ENCODE results near the gene EIF4A3. TPM values are rescaled to one million over a fixed set of nuclear protein-coding genes. Genes with fewer than 3 reads are reported as not detected.

Gene EIF4A3
- total and polyA plus RNA-seq, 9 of the 15 experiments (the other 6 are each of a cell fraction or from before 2014, with no cell fraction given), result 62.7 to 171 (median 127) TPM

DNA sequence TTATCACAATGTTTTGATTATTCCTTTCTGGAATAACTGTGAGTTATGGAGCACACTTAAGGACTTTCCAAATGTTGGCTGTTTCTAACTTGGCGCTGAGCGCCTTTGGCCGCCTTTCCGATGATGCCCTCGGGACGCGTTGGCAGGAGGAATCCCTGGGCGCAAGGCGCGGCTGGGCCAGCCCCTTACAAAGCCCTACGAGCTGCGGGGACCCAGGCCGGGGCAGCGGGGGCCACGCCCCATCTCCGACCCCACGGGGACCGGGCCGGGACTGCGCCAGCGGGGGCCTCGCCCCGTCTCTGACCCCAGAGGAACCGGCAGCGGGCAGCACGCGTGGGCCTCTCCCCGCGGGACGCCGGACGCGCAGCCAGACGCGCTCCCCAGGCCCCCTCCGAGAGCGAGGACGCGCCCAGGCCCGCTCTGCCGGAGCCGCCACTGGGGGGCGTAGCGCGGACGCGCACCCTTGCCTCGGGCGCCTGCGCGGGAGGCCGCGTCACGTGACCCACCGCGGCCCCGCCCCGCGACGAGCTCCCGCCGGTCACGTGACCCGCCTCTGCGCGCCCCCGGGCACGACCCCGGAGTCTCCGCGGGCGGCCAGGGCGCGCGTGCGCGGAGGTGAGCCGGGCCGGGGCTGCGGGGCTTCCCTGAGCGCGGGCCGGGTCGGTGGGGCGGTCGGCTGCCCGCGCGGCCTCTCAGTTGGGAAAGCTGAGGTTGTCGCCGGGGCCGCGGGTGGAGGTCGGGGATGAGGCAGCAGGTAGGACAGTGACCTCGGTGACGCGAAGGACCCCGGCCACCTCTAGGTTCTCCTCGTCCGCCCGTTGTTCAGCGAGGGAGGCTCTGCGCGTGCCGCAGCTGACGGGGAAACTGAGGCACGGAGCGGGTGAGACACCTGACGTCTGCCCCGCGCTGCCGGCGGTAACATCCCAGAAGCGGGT is 45.6 kb downstream of the EIF4A3 start, which contains the start of gene GAA (continued):
- TF ChIP-seq, protein P1, sequence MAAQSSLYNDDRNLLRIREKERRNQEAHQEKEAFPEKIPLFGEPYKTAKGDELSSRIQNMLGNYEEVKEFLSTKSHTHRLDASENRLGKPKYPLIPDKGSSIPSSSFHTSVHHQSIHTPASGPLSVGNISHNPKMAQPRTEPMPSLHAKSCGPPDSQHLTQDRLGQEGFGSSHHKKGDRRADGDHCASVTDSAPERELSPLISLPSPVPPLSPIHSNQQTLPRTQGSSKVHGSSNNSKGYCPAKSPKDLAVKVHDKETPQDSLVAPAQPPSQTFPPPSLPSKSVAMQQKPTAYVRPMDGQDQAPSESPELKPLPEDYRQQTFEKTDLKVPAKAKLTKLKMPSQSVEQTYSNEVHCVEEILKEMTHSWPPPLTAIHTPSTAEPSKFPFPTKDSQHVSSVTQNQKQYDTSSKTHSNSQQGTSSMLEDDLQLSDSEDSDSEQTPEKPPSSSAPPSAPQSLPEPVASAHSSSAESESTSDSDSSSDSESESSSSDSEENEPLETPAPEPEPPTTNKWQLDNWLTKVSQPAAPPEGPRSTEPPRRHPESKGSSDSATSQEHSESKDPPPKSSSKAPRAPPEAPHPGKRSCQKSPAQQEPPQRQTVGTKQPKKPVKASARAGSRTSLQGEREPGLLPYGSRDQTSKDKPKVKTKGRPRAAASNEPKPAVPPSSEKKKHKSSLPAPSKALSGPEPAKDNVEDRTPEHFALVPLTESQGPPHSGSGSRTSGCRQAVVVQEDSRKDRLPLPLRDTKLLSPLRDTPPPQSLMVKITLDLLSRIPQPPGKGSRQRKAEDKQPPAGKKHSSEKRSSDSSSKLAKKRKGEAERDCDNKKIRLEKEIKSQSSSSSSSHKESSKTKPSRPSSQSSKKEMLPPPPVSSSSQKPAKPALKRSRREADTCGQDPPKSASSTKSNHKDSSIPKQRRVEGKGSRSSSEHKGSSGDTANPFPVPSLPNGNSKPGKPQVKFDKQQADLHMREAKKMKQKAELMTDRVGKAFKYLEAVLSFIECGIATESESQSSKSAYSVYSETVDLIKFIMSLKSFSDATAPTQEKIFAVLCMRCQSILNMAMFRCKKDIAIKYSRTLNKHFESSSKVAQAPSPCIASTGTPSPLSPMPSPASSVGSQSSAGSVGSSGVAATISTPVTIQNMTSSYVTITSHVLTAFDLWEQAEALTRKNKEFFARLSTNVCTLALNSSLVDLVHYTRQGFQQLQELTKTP (IDR thresholded peaks at IDR 0.05; ENCODE audit: low read depth in 1 of 2, partially characterized antibody in 2 of 2), result no peak
- TF ChIP-seq HNRNPUL1 (IDR thresholded peaks at IDR 0.05; ENCODE audit: low read length) (no peak), ZNF316 (IDR thresholded peaks at IDR 0.05) (no peak), TAF9B (IDR thresholded peaks at IDR 0.05; ENCODE audit: partially characterized antibody) (no peak), RBM39 (optimal IDR thresholded peaks at IDR 0.05; ENCODE audit: low read depth, low read length) (no peak), HNRNPK (IDR thresholded peaks at IDR 0.05; ENCODE audit: low read depth, low read length, poor library complexity, severe bottlenecking) (no peak), XRCC3 (IDR thresholded peaks at IDR 0.05) (no peak), ZNF586 (CRISPR knock-in tag; conservative IDR thresholded peaks at IDR 0.05) (no peak), IFI16 (CRISPR knock-in tag; IDR thresholded peaks at IDR 0.05) (no peak), POU5F1 (IDR thresholded peaks at IDR 0.05; ENCODE audit: borderline replicate concordance, low read depth, low read length, partially characterized antibody) (no peak), SIN3A (IDR thresholded peaks at IDR 0.05; ENCODE audit: borderline replicate concordance in 2 of 2, control insufficient read depth in 1 of 2, low read depth in 2 of 2, low read length in 2 of 2) (peak; percentile 8 to 25; a peak in 1 of 4 replicates), SMAD1 (IDR thresholded peaks at IDR 0.05; ENCODE audit: low read depth, low read length, partially characterized antibody) (no peak)
- TF ChIP-seq, protein P2, sequence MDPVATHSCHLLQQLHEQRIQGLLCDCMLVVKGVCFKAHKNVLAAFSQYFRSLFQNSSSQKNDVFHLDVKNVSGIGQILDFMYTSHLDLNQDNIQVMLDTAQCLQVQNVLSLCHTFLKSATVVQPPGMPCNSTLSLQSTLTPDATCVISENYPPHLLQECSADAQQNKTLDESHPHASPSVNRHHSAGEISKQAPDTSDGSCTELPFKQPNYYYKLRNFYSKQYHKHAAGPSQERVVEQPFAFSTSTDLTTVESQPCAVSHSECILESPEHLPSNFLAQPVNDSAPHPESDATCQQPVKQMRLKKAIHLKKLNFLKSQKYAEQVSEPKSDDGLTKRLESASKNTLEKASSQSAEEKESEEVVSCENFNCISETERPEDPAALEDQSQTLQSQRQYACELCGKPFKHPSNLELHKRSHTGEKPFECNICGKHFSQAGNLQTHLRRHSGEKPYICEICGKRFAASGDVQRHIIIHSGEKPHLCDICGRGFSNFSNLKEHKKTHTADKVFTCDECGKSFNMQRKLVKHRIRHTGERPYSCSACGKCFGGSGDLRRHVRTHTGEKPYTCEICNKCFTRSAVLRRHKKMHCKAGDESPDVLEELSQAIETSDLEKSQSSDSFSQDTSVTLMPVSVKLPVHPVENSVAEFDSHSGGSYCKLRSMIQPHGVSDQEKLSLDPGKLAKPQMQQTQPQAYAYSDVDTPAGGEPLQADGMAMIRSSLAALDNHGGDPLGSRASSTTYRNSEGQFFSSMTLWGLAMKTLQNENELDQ (CRISPR knock-in tag; IDR thresholded peaks at IDR 0.05; ENCODE audit: borderline replicate concordance), result no peak
- TF ChIP-seq, protein P3, sequence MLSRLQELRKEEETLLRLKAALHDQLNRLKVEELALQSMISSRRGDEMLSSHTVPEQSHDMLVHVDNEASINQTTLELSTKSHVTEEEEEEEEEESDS (CRISPR knock-in tag; IDR thresholded peaks at IDR 0.05), result no peak
- TF ChIP-seq, protein P4, sequence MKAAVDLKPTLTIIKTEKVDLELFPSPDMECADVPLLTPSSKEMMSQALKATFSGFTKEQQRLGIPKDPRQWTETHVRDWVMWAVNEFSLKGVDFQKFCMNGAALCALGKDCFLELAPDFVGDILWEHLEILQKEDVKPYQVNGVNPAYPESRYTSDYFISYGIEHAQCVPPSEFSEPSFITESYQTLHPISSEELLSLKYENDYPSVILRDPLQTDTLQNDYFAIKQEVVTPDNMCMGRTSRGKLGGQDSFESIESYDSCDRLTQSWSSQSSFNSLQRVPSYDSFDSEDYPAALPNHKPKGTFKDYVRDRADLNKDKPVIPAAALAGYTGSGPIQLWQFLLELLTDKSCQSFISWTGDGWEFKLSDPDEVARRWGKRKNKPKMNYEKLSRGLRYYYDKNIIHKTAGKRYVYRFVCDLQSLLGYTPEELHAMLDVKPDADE (conservative IDR thresholded peaks at IDR 0.05; ENCODE audit: control insufficient read depth, low read depth, low read length), result no peak; the same call in 1 of the 2 replicates
- TF ChIP-seq, protein P5, sequence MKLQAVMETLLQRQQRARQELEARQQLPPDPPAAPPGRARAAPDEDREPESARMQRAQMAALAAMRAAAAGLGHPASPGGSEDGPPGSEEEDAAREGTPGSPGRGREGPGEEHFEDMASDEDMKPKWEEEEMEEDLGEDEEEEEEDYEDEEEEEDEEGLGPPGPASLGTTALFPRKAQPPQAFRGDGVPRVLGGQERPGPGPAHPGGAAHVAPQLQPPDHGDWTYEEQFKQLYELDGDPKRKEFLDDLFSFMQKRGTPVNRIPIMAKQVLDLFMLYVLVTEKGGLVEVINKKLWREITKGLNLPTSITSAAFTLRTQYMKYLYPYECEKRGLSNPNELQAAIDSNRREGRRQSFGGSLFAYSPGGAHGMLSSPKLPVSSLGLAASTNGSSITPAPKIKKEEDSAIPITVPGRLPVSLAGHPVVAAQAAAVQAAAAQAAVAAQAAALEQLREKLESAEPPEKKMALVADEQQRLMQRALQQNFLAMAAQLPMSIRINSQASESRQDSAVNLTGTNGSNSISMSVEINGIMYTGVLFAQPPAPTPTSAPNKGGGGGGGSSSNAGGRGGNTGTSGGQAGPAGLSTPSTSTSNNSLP (IDR thresholded peaks at IDR 0.05; ENCODE audit: borderline replicate concordance, low read depth, low read length), result no peak
